Panc1 (cell line): ENCODE results near the gene GAREM2. TPM values are rescaled to one million over a fixed set of nuclear protein-coding genes. Genes with fewer than 3 reads are reported as not detected.

Source experiments
- ATAC-seq: fragments of 200-7000 bp; cut with Tn5 transposase; 2 replicates; pipeline ENCODE4 v1.9.1; 2020; ENCODE audit warnings: mild to moderate bottlenecking, moderate library complexity
- BruUV-seq: library from RNA; stranded (reverse); fragments of 400-500 nt; replicated peaks from 2 replicates; lab custom pipeline; 2021; lab: Mats Ljungman, UMichigan
- CTCF ChIA-PET: fragments of 300-600 bp; sonication (Branson Sonifier 250); formaldehyde crosslinking; loops from one replicate; lab custom pipeline; 2022; ENCODE audit warnings: antibody characterized with exemption; lab: Charles Lee
- POLR2A ChIA-PET: fragments of 300-600 bp; sonication (Branson Sonifier 250); formaldehyde crosslinking; loops from one replicate; lab custom pipeline; 2022; ENCODE audit warnings: antibody characterized with exemption; lab: Charles Lee
- DNase-seq: peaks from one replicate; pipeline ENCODE4 v3.0.0-alpha.2; 2010; ENCODE audit warnings: low read depth, low spot score
- H3K27ac ChIP-seq: 2 replicates; pipeline ENCODE4 v1.5.1; 2011; ENCODE audit warnings: mild to moderate bottlenecking, low read length, inconsistent platforms
- H3K27me3 ChIP-seq: fragments of 200-500 bp; sonication (Bioruptor generic); 2 replicates; pipeline ENCODE4 v1.6.0; 2014; ENCODE audit warnings: low read length, inconsistent platforms; ENCODE audit not compliant: control insufficient read depth, insufficient read depth
- H3K36me3 ChIP-seq: fragments of 200-500 bp; sonication (Bioruptor generic); 2 replicates; pipeline ENCODE4 v1.5.1; 2014; ENCODE audit warnings: inconsistent platforms, mild to moderate bottlenecking, low read length, moderate library complexity; ENCODE audit not compliant: control insufficient read depth, insufficient read depth
- H3K4me1 ChIP-seq: 2 replicates; pipeline ENCODE4 v1.5.1; 2011; ENCODE audit warnings: inconsistent platforms, mild to moderate bottlenecking, low read length, moderate library complexity; ENCODE audit not compliant: control insufficient read depth, insufficient read depth
- H3K4me3 ChIP-seq, 2 experiments: 2 replicates each; pipeline ENCODE4 v1.5.1; 2011 to 2012; ENCODE audit warnings: low read depth in 2 of 2, low read length in 2 of 2, mild to moderate bottlenecking in 2 of 2, inconsistent platforms in 1 of 2, moderate library complexity in 1 of 2
- H3K9me3 ChIP-seq: fragments of 200-500 bp; sonication (Bioruptor generic); 2 replicates; pipeline ENCODE4 v1.5.1; 2014; ENCODE audit warnings: low read depth, mild to moderate bottlenecking, inconsistent platforms, low read length, moderate library complexity; ENCODE audit not compliant: control insufficient read depth, insufficient read depth
- CTCF ChIP-seq: fragments of 450-650 bp; IDR thresholded peaks from 2 replicates; pipeline ENCODE4 v1.5.1; 2017; ENCODE audit warnings: mild to moderate bottlenecking
- POLR2AphosphoS5 ChIP-seq: IDR thresholded peaks from 2 replicates; pipeline ENCODE4 v1.6.1; 2012; ENCODE audit warnings: mild to moderate bottlenecking, low read depth, low read length, moderate library complexity
- REST ChIP-seq, 2 experiments: IDR thresholded peaks; 2 replicates each; pipeline ENCODE4 v1.6.1; 2011 to 2012; ENCODE audit warnings: low read depth in 2 of 2, control low read depth in 1 of 2, low read length in 1 of 2, mild to moderate bottlenecking in 1 of 2, moderate library complexity in 1 of 2; ENCODE audit not compliant: insufficient read depth in 1 of 2
- SIN3A ChIP-seq: IDR thresholded peaks from 2 replicates; pipeline ENCODE4 v1.6.1; 2012; ENCODE audit warnings: low read depth, mild to moderate bottlenecking, low read length, moderate library complexity, borderline replicate concordance; ENCODE audit not compliant: insufficient read depth
- TCF7L2 ChIP-seq: IDR thresholded peaks from 2 replicates; pipeline ENCODE4 v1.6.1; 2011; ENCODE audit warnings: mild to moderate bottlenecking, low read depth, low read length, inconsistent platforms
- in situ Hi-C: cut with HindIII; loops from 2 replicates; pipeline ENCODE4 v1.10.0; 2016; ENCODE audit warnings: low sequenced_read_pairs, low pct_unique_long_range_greater_than_20kb
- intact Hi-C: fragments of 100-400 bp; cut with micrococcal nuclease; formaldehyde crosslinking; loops from one replicate; pipeline ENCODE4 v1.10.0; 2022; ENCODE audit not compliant: unreplicated experiment
- total RNA-seq: library from RNA; stranded (reverse); gene quantifications from one replicate; pipeline ENCODE4 v1.2.1, GENCODE V29; 2021; ENCODE audit not compliant: unreplicated experiment

GAREM2 gene
- total RNA-seq, 1 experiment from 2014 or later, result 12.4 TPM

- POLR2A ChIA-PET, result no interaction called here
- Histone ChIP-seq H3K4me1 (no peaks in the 10 kb centered on the region), H3K27ac (no peak overlapping the region), H3K9me3 (no peaks in the 10 kb centered on the region), H3K4me3 (no peak overlapping the region), H3K36me3 (no peaks in the 10 kb centered on the region), H3K27me3 (no peaks in the 10 kb centered on the region)
- intact Hi-C loops, result no loop called here
- ATAC-seq (no peak), DNase-seq (no peak)
- TF ChIP-seq POLR2AphosphoS5 (no peak), SIN3A (no peak), TCF7L2 (no peak), REST (IDR thresholded peaks at IDR 0.05; ENCODE audit: insufficient read depth in 1 of 2, low read depth in 2 of 2, low read length in 1 of 2) (no peak), CTCF (no peak)
- CTCF ChIA-PET, result interaction anchor here (0.6 kb wide), 1 partner anchor 318 kb away, joined by 4 read pairs; no protein-coding TSS in a partner anchor
- in situ Hi-C loops, result no loop called here
- no TSS peak for BruUV-seq
Observed at GRCh38 chr2:26168785-26169184, 4.1 kb upstream of the GAREM2 start.

- intact Hi-C loops (no loop called here), in situ Hi-C loops (no loop called here)
- no peak for DNase-seq
- Histone ChIP-seq H3K36me3 (no peaks in the 10 kb centered on the region), H3K27me3 (no peaks in the 10 kb centered on the region), H3K4me3 (no peak overlapping the region), H3K4me1 (no peaks in the 10 kb centered on the region), H3K27ac (no peak overlapping the region), H3K9me3 (no peaks in the 10 kb centered on the region)
- ATAC-seq, result no peak
- BruUV-seq, result no TSS peak
- ChIA-PET CTCF (no interaction called here), POLR2A (no interaction called here)
- TF ChIP-seq POLR2AphosphoS5 (no peak), TCF7L2 (no peak), SIN3A (no peak), REST (IDR thresholded peaks at IDR 0.05; ENCODE audit: insufficient read depth in 1 of 2, low read depth in 2 of 2, low read length in 1 of 2) (no peak), CTCF (no peak)
Observed at GRCh38 chr2:26169226-26169625, 3.7 kb upstream of the GAREM2 start.
